ENCODE data around the gene ARID5B.

Gene ARID5B

GRCh38 chr10:62037166-62037831 lies 135.8 kb downstream of the ARID5B start:
- peak overlapping the region; percentile 36 to 43 for H3K9ac ChIP-seq (ENCODE audit: low read length in 2 of 2)
- no peaks in the 10 kb centered on the region for H3K9me3 ChIP-seq (ENCODE audit: control insufficient read depth in 2 of 2, low read length in 2 of 2)
- no peaks in the 10 kb centered on the region for H3K27me3 ChIP-seq (ENCODE audit: control insufficient read depth in 1 of 2, insufficient read depth in 2 of 2, low read length in 2 of 2)
- peak overlapping the region; percentile 67 for H3K27ac ChIP-seq (ENCODE audit: low read length)
- no peaks in the 10 kb centered on the region for H3K36me3 ChIP-seq (ENCODE audit: control insufficient read depth in 2 of 2, insufficient read depth in 2 of 2, low read length in 2 of 2)
- H3K4me3 ChIP-seq (ENCODE audit: low read length in 2 of 2) = peak overlapping the region; percentile 41 to 52
- peaks cover 22% of the 10 kb centered on the region for H3K4me1 ChIP-seq (ENCODE audit: control insufficient read depth, insufficient read depth, low read length)

- Histone ChIP-seq H3K27ac (ENCODE audit: low read length) (no peak overlapping the region), H3K9me3 (ENCODE audit: control insufficient read depth in 2 of 2, low read length in 2 of 2) (no peaks in the 10 kb centered on the region), H3K4me1 (ENCODE audit: control insufficient read depth, insufficient read depth, low read length) (peaks cover 22% of the 10 kb centered on the region), H3K27me3 (ENCODE audit: control insufficient read depth in 1 of 2, insufficient read depth in 2 of 2, low read length in 2 of 2) (no peaks in the 10 kb centered on the region), H3K4me3 (ENCODE audit: low read length in 2 of 2) (peak overlapping the region; percentile 15 to 65), H3K9ac (ENCODE audit: low read length in 2 of 2) (peak overlapping the region; percentile 36 to 37), H3K36me3 (ENCODE audit: control insufficient read depth in 2 of 2, insufficient read depth in 2 of 2, low read length in 2 of 2) (no peaks in the 10 kb centered on the region)
These were observed 136.6 kb downstream of the ARID5B start for GRCh38 chr10:62037890-62038608.

GRCh38 chr10:62038609-62039190 lies 137.2 kb downstream of the ARID5B start:
- Histone ChIP-seq H3K4me1 (ENCODE audit: control insufficient read depth, insufficient read depth, low read length) (peaks cover 22% of the 10 kb centered on the region), H3K36me3 (ENCODE audit: control insufficient read depth in 2 of 2, insufficient read depth in 2 of 2, low read length in 2 of 2) (no peaks in the 10 kb centered on the region), H3K27ac (ENCODE audit: low read length) (no peak overlapping the region), H3K9me3 (ENCODE audit: control insufficient read depth in 2 of 2, low read length in 2 of 2) (no peaks in the 10 kb centered on the region), H3K9ac (ENCODE audit: low read length in 2 of 2) (peak overlapping the region; percentile 25 to 37), H3K4me3 (ENCODE audit: low read length in 2 of 2) (peak overlapping the region; percentile 44 to 65), H3K27me3 (ENCODE audit: control insufficient read depth in 1 of 2, insufficient read depth in 2 of 2, low read length in 2 of 2) (no peaks in the 10 kb centered on the region)

- no peaks in the 10 kb centered on the region for H3K36me3 ChIP-seq (ENCODE audit: control insufficient read depth in 2 of 2, insufficient read depth in 2 of 2, low read length in 2 of 2)
- peaks cover 21% of the 10 kb centered on the region for H3K4me1 ChIP-seq (ENCODE audit: control insufficient read depth, insufficient read depth, low read length)
- H3K27ac ChIP-seq (ENCODE audit: low read length) = no peak overlapping the region
- H3K9me3 ChIP-seq (ENCODE audit: control insufficient read depth in 2 of 2, low read length in 2 of 2) = no peaks in the 10 kb centered on the region
- H3K27me3 ChIP-seq (ENCODE audit: control insufficient read depth in 1 of 2, insufficient read depth in 2 of 2, low read length in 2 of 2) = no peaks in the 10 kb centered on the region
- H3K4me3 ChIP-seq (ENCODE audit: low read length in 2 of 2) = no peak overlapping the region
- H3K9ac ChIP-seq (ENCODE audit: low read length in 2 of 2) = no peak overlapping the region
These were observed 138.5 kb downstream of the ARID5B start for GRCh38 chr10:62039954-62040353.

GRCh38 chr10:62040881-62041280 lies 139.4 kb downstream of the ARID5B start:
- Histone ChIP-seq H3K9me3 (ENCODE audit: control insufficient read depth in 2 of 2, low read length in 2 of 2) (no peaks in the 10 kb centered on the region), H3K27me3 (ENCODE audit: control insufficient read depth in 1 of 2, insufficient read depth in 2 of 2, low read length in 2 of 2) (no peaks in the 10 kb centered on the region), H3K27ac (ENCODE audit: low read length) (no peak overlapping the region), H3K36me3 (ENCODE audit: control insufficient read depth in 2 of 2, insufficient read depth in 2 of 2, low read length in 2 of 2) (no peaks in the 10 kb centered on the region), H3K9ac (ENCODE audit: low read length in 2 of 2) (no peak overlapping the region), H3K4me3 (ENCODE audit: low read length in 2 of 2) (no peak overlapping the region), H3K4me1 (ENCODE audit: control insufficient read depth, insufficient read depth, low read length) (peaks cover 20% of the 10 kb centered on the region)

GRCh38 chr10:62043421-62044021 lies 142.0 kb downstream of the ARID5B start:
- H3K36me3 ChIP-seq (ENCODE audit: control insufficient read depth in 2 of 2, insufficient read depth in 2 of 2, low read length in 2 of 2) = no peaks in the 10 kb centered on the region
- no peaks in the 10 kb centered on the region for H3K27me3 ChIP-seq (ENCODE audit: control insufficient read depth in 1 of 2, insufficient read depth in 2 of 2, low read length in 2 of 2)
- H3K4me1 ChIP-seq (ENCODE audit: control insufficient read depth, insufficient read depth, low read length) = peaks cover 27% of the 10 kb centered on the region
- H3K9ac ChIP-seq (ENCODE audit: low read length in 2 of 2) = no peak overlapping the region
- no peak overlapping the region for H3K27ac ChIP-seq (ENCODE audit: low read length)
- no peak overlapping the region for H3K4me3 ChIP-seq (ENCODE audit: low read length in 2 of 2)
- H3K9me3 ChIP-seq (ENCODE audit: control insufficient read depth in 2 of 2, low read length in 2 of 2) = no peaks in the 10 kb centered on the region

- Histone ChIP-seq H3K4me3 (ENCODE audit: low read length in 2 of 2) (no peak overlapping the region), H3K4me1 (ENCODE audit: control insufficient read depth, insufficient read depth, low read length) (peaks cover 27% of the 10 kb centered on the region), H3K9ac (ENCODE audit: low read length in 2 of 2) (no peak overlapping the region), H3K27ac (ENCODE audit: low read length) (no peak overlapping the region), H3K27me3 (ENCODE audit: control insufficient read depth in 1 of 2, insufficient read depth in 2 of 2, low read length in 2 of 2) (no peaks in the 10 kb centered on the region), H3K9me3 (ENCODE audit: control insufficient read depth in 2 of 2, low read length in 2 of 2) (no peaks in the 10 kb centered on the region), H3K36me3 (ENCODE audit: control insufficient read depth in 2 of 2, insufficient read depth in 2 of 2, low read length in 2 of 2) (no peaks in the 10 kb centered on the region)
These were observed 143.1 kb downstream of the ARID5B start for GRCh38 chr10:62044566-62044965.

GRCh38 chr10:62045765-62046521 lies 144.4 kb downstream of the ARID5B start:
- Histone ChIP-seq H3K36me3 (ENCODE audit: control insufficient read depth in 2 of 2, insufficient read depth in 2 of 2, low read length in 2 of 2) (no peaks in the 10 kb centered on the region), H3K27me3 (ENCODE audit: control insufficient read depth in 1 of 2, insufficient read depth in 2 of 2, low read length in 2 of 2) (no peaks in the 10 kb centered on the region), H3K9ac (ENCODE audit: low read length in 2 of 2) (peak overlapping the region in 1 of 2 donors; percentile 7), H3K4me1 (ENCODE audit: control insufficient read depth, insufficient read depth, low read length) (peaks cover 27% of the 10 kb centered on the region), H3K4me3 (ENCODE audit: low read length in 2 of 2) (peak overlapping the region; percentile 1 to 27), H3K27ac (ENCODE audit: low read length) (peak overlapping the region; percentile 88), H3K9me3 (ENCODE audit: control insufficient read depth in 2 of 2, low read length in 2 of 2) (no peaks in the 10 kb centered on the region)

GRCh38 chr10:62046522-62047227 lies 145.2 kb downstream of the ARID5B start:
- no peaks in the 10 kb centered on the region for H3K36me3 ChIP-seq (ENCODE audit: control insufficient read depth in 2 of 2, insufficient read depth in 2 of 2, low read length in 2 of 2)
- no peaks in the 10 kb centered on the region for H3K9me3 ChIP-seq (ENCODE audit: control insufficient read depth in 2 of 2, low read length in 2 of 2)
- peaks cover 27% of the 10 kb centered on the region for H3K4me1 ChIP-seq (ENCODE audit: control insufficient read depth, insufficient read depth, low read length)
- no peak overlapping the region for H3K4me3 ChIP-seq (ENCODE audit: low read length in 2 of 2)
- peak overlapping the region in 1 of 2 donors; percentile 7 for H3K9ac ChIP-seq (ENCODE audit: low read length in 2 of 2)
- no peaks in the 10 kb centered on the region for H3K27me3 ChIP-seq (ENCODE audit: control insufficient read depth in 1 of 2, insufficient read depth in 2 of 2, low read length in 2 of 2)
- H3K27ac ChIP-seq (ENCODE audit: low read length) = peak overlapping the region; percentile 88
